Thoracic aorta (tissue), 2 donors: ENCODE results near the gene SH2B3. TPM values are rescaled to one million over a fixed set of nuclear protein-coding genes. Genes with fewer than 3 reads are reported as not detected.

Source experiments
- ATAC-seq: fragments of 150-250 bp; one replicate; pipeline ENCODE4 v1.8.0; 2017; ENCODE audit warnings: low read depth; ENCODE audit not compliant: insufficient number of reproducible peaks, low FRiP score
- DNase-seq: peaks from one replicate; pipeline ENCODE4 v3.0.0-alpha.2; 2020; ENCODE audit warnings: low spot score
- H3K27ac ChIP-seq, 2 donors: fragments of 200-600 bp; sonication (generic); 1 replicate in 1 of 2; 2 replicates in 1 of 2; pipeline ENCODE4 v1.5.1; 2016; ENCODE audit warnings: mild to moderate bottlenecking in 2 of 2, moderate library complexity in 2 of 2
- H3K27me3 ChIP-seq: fragments of 200-600 bp; sonication (generic); replicated peaks from 2 replicates; pipeline ENCODE4 v1.6.0; 2016; ENCODE audit warnings: mild to moderate bottlenecking; ENCODE audit not compliant: insufficient read depth
- H3K36me3 ChIP-seq: fragments of 200-600 bp; sonication (generic); one replicate; pipeline ENCODE4 v1.5.1; 2016
- H3K4me1 ChIP-seq, 2 donors: fragments of 200-600 bp; sonication (generic); 1 replicate in 1 of 2; 2 replicates in 1 of 2; pipeline versions ENCODE4 v1.5.1 to v1.6.0; 2016; ENCODE audit warnings: low read depth in 2 of 2, mild to moderate bottlenecking in 1 of 2; ENCODE audit not compliant: control insufficient read depth in 1 of 2
- H3K4me3 ChIP-seq: fragments of 200-600 bp; sonication (generic); 2 replicates; pipeline ENCODE4 v1.5.1; 2016; ENCODE audit warnings: mild to moderate bottlenecking
- H3K9me3 ChIP-seq: fragments of 200-600 bp; sonication (generic); 2 replicates; pipeline ENCODE4 v1.5.1; 2016
- CTCF ChIP-seq: fragments of 200-600 bp; sonication (generic); IDR thresholded peaks from one replicate; pipeline ENCODE4 v1.5.1; 2019; ENCODE audit warnings: antibody characterized with exemption
- total RNA-seq, 2 donors: library from RNA; depleted of rRNA; stranded (reverse); fragments of >200 nt; gene quantifications; one replicate each; pipeline versions ENCODE4 v1.1.0 to v1.2.3, GENCODE V29; 2016

Gene SH2B3
- total RNA-seq, 2 donors from 2014 or later, result 48.6 to 117 TPM

DNA sequence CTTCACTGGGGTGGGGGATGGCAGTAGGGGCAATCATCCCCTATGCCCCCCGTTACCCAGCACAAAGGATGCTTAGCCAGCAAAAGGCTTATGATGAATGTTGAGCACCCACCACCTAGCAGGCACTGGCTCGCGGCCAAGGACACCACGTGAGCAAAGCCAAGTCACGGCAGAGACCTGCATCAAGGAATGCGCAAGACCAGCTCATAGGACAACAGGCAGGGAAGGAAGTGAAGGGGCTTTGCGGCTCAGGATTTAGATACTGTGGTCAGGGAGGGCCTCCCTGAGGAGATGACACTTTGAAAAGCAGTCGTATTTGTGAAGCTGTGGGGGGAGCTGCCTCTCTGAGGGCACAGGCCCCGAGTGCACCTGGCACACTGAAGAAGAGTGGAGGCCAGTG lies 32.8 kb downstream of the SH2B3 start:
- Histone ChIP-seq H3K27ac (peak overlapping the region in 1 of 2 donors; percentile 27), H3K9me3 (no peaks in the 10 kb centered on the region), H3K27me3 (no peaks in the 10 kb centered on the region), H3K36me3 (no peaks in the 10 kb centered on the region), H3K4me1 (peaks cover 31 to 49% of the 10 kb centered on the region in 2 donors), H3K4me3 (no peak overlapping the region)
- DNase-seq (no peak), ATAC-seq (no peak)
- no peak for TF ChIP-seq CTCF

GRCh38 chr12:111439657-111440151 lies 34.0 kb downstream of the SH2B3 start:
- no peak for ATAC-seq
- no peak overlapping the region for H3K4me3 ChIP-seq
- peaks cover 22 to 46% of the 10 kb centered on the region in 2 donors for H3K4me1 ChIP-seq
- H3K9me3 ChIP-seq, result no peaks in the 10 kb centered on the region
- H3K27ac ChIP-seq, result no peak overlapping the region
- DNase-seq, result no peak
- TF ChIP-seq CTCF, result no peak
- H3K27me3 ChIP-seq, result no peaks in the 10 kb centered on the region
- H3K36me3 ChIP-seq, result no peaks in the 10 kb centered on the region

DNA sequence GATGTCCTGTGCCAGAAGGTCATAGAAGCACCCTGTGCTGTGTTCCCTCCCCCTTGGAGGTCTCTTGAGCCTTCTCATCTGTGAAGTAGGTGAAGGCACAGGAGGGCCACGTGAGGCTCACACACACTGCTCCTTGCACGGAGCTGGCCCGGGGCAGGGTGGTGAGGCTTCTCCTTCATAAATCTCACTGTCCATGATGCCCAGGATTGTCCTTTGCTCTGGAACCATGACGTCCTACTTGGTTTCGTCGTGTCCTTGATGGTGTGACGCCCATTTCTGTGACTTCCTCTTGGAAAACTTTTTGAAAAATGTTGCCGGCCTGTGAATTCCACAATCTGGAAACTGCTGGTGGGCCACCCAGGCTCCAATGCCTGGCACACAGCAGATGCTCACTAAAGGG lies 34.4 kb downstream of the SH2B3 start:
- H3K27me3 ChIP-seq, result no peaks in the 10 kb centered on the region
- H3K36me3 ChIP-seq, result no peaks in the 10 kb centered on the region
- H3K4me1 ChIP-seq, result peaks cover 18 to 44% of the 10 kb centered on the region in 2 donors
- DNase-seq (no peak), ATAC-seq (no peak)
- no peak for TF ChIP-seq CTCF
- no peak overlapping the region for H3K4me3 ChIP-seq
- no peaks in the 10 kb centered on the region for H3K9me3 ChIP-seq
- no peak overlapping the region for H3K27ac ChIP-seq

GRCh38 chr12:111440631-111441030 lies 34.9 kb downstream of the SH2B3 start:
- no peak overlapping the region for H3K27ac ChIP-seq

More at GRCh38 chr12:111440631-111441030, 34.9 kb downstream of the SH2B3 start:
- H3K36me3 ChIP-seq, result peaks cover 3% of the 10 kb centered on the region
- no peak for TF ChIP-seq CTCF
- H3K27me3 ChIP-seq, result no peaks in the 10 kb centered on the region
- no peak for ATAC-seq
- no peaks in the 10 kb centered on the region for H3K9me3 ChIP-seq
- H3K4me1 ChIP-seq, result peaks cover 17 to 44% of the 10 kb centered on the region in 2 donors
- no peak overlapping the region for H3K4me3 ChIP-seq
- no peak for DNase-seq
